22Rv1 (cell line): ENCODE results near the gene RBM7.

Experiments
- H3K27ac ChIP-seq: fragments of 450-650 bp; 2 replicates; pipeline ENCODE4 v1.5.1; 2017
- CTCF ChIP-seq: fragments of 450-650 bp; IDR thresholded peaks from 2 replicates; pipeline ENCODE4 v1.5.1; 2017; ENCODE audit warnings: mild to moderate bottlenecking
- ZFX ChIP-seq: fragments of 450-650 bp; IDR thresholded peaks from 2 replicates; pipeline ENCODE4 v1.6.1; 2017; ENCODE audit warnings: antibody characterized with exemption, borderline replicate concordance

RBM7 gene

GRCh38 chr11:114448749-114449482, 48.5 kb downstream of the RBM7 start:
- no peak overlapping the region for H3K27ac ChIP-seq

GRCh38 chr11:114449845-114450244, 49.4 kb downstream of the RBM7 start:
- TF ChIP-seq CTCF = no peak
- no peak for TF ChIP-seq ZFX
- no peak overlapping the region for H3K27ac ChIP-seq

More at GRCh38 chr11:114448749-114449482, 48.5 kb downstream of the RBM7 start:
- no peak for TF ChIP-seq CTCF

GRCh38 chr11:114452399-114452798, 51.9 kb downstream of the RBM7 start:
- no peak for TF ChIP-seq ZFX
- no peak for TF ChIP-seq CTCF
- no peak overlapping the region for H3K27ac ChIP-seq
